Measurements from ENCODE around the gene RNF115.
"Not testable (repeated sequence)": the region's sequence is repeated elsewhere in the genome, so short reads cannot be mapped to it uniquely, and the experiment has no call there.

RNF115 gene

DNA sequence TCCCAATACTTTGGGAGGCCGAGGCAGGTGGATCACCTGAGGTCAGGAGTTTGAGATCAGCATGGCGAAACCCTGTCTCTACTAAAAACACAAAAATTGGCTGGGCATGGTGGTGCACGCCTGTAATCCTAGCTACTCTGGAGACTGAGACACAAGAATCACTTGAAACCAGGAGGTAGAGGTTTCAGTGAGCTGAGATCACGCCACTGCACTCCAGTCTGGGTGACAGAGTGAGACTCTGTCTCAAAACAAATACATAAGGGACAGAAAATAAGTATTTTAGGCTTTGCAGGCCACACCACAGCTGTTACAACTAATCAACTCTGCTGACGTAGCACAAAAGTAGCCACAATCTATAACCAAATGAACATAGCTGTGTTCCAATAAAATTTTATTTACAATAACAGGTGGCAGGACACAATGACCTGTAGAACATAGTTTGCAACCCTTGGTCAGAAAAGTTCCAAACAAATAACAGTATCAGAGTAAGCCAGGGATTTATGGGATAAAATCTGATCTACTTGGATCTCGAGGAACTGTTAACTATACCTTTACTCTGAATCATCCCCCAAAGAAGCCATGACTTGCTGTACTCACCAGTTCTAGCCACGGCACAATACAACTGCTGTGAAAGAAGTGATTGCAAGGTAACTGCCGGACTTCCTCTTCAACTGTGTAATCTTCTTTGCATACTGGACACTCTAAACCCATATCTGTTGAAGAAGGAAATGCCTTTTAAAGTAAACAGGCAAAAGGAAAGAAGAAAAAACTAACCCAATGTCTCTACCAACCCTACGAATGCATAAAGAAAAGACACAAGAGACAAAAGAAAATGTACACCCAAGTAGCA lies 76.3 kb downstream of the RNF115 start:
- no peaks in the 10 kb centered on the region for H3K4me1 ChIP-seq (ENCODE audit: control insufficient read depth, insufficient read depth, low read length, poor library complexity, severe bottlenecking)
- no peak for DNase-seq
- H3K27ac ChIP-seq (ENCODE audit: insufficient read depth, low read length, poor library complexity, severe bottlenecking) = no peak overlapping the region
- H3K36me3 ChIP-seq (ENCODE audit: control insufficient read depth, insufficient read depth, low read length) = peaks cover 59% of the 10 kb centered on the region
- H3K9me3 ChIP-seq (ENCODE audit: control insufficient read depth, low read length) = no peaks in the 10 kb centered on the region
- H3K4me3 ChIP-seq (ENCODE audit: insufficient read depth, low read depth, low read length, poor library complexity, severe bottlenecking) = no peak overlapping the region
- H3K27me3 ChIP-seq (replicated peaks; ENCODE audit: control insufficient read depth, insufficient read depth, low read length, poor library complexity, severe bottlenecking) = no peaks in the 10 kb centered on the region

- DNase-seq = no peak
- no peaks in the 10 kb centered on the region for H3K4me1 ChIP-seq (ENCODE audit: control insufficient read depth, insufficient read depth, low read length, poor library complexity, severe bottlenecking)
Measured at GRCh38 chr1:145740269-145740668, 83.6 kb downstream of the RNF115 start.

GRCh38 chr1:145736191-145736590 lies 87.7 kb downstream of the RNF115 start:
- no peaks in the 10 kb centered on the region for H3K27me3 ChIP-seq (replicated peaks; ENCODE audit: control insufficient read depth, insufficient read depth, low read length, poor library complexity, severe bottlenecking)
- H3K4me1 ChIP-seq (ENCODE audit: control insufficient read depth, insufficient read depth, low read length, poor library complexity, severe bottlenecking) = no peaks in the 10 kb centered on the region
- no peak for DNase-seq
- no peak overlapping the region for H3K27ac ChIP-seq (ENCODE audit: insufficient read depth, low read length, poor library complexity, severe bottlenecking)
- no peak overlapping the region for H3K4me3 ChIP-seq (ENCODE audit: insufficient read depth, low read depth, low read length, poor library complexity, severe bottlenecking)
- no peaks in the 10 kb centered on the region for H3K36me3 ChIP-seq (ENCODE audit: control insufficient read depth, insufficient read depth, low read length)
- no peaks in the 10 kb centered on the region for H3K9me3 ChIP-seq (ENCODE audit: control insufficient read depth, low read length)

More at GRCh38 chr1:145740269-145740668, 83.6 kb downstream of the RNF115 start:
- Histone ChIP-seq H3K27ac (ENCODE audit: insufficient read depth, low read length, poor library complexity, severe bottlenecking) (no peak overlapping the region), H3K9me3 (ENCODE audit: control insufficient read depth, low read length) (no peaks in the 10 kb centered on the region), H3K4me3 (ENCODE audit: insufficient read depth, low read depth, low read length, poor library complexity, severe bottlenecking) (no peak overlapping the region), H3K27me3 (replicated peaks; ENCODE audit: control insufficient read depth, insufficient read depth, low read length, poor library complexity, severe bottlenecking) (no peaks in the 10 kb centered on the region), H3K36me3 (ENCODE audit: control insufficient read depth, insufficient read depth, low read length) (peaks cover 5% of the 10 kb centered on the region)

DNA sequence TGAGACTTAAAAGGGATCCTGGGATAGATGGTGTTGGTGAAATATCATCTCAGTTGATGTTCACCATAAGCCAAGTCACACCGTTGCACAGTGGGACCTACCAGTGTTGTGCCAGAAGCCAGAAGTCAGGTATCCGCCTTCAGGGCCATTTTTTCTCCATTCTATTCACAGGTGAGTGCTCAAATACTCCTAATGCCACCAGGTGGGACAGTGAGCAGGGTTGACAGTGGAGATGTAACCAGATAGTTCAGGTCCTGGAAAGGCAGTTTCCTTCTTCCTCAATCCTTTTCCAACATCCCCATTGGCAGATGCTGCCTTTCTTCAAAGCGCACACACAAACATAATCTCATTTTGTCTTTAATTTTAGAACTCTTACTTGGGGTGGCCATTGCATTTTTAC lies 93.0 kb downstream of the RNF115 start:
- no peak overlapping the region for H3K27ac ChIP-seq (ENCODE audit: insufficient read depth, low read length, poor library complexity, severe bottlenecking)
- no peak for DNase-seq
- H3K9me3 ChIP-seq (ENCODE audit: control insufficient read depth, low read length) = no peaks in the 10 kb centered on the region
- no peaks in the 10 kb centered on the region for H3K36me3 ChIP-seq (ENCODE audit: control insufficient read depth, insufficient read depth, low read length)
- no peaks in the 10 kb centered on the region for H3K27me3 ChIP-seq (replicated peaks; ENCODE audit: control insufficient read depth, insufficient read depth, low read length, poor library complexity, severe bottlenecking)
- H3K4me3 ChIP-seq (ENCODE audit: insufficient read depth, low read depth, low read length, poor library complexity, severe bottlenecking) = no peak overlapping the region
- H3K4me1 ChIP-seq (ENCODE audit: control insufficient read depth, insufficient read depth, low read length, poor library complexity, severe bottlenecking) = no peaks in the 10 kb centered on the region

DNA sequence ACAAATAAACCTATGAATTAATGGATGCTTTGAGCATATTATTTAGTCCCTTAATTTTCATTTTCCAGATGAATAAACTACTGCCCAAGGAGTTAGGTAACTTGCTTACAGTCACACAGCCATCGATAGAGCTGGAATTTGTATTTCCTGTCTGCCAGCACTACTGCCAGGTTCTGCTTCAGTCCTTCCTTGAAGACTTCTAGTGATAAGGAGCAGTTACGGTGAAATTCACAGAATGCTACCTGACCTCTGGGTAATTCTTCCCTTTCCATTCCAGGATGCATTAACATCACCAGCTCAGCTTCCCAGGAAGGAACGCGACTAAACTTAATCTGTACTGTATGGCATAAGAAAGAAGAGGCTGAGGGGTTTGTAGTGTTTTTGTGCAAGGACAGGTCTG lies 93.4 kb downstream of the RNF115 start:
- Histone ChIP-seq H3K4me3 (ENCODE audit: insufficient read depth, low read depth, low read length, poor library complexity, severe bottlenecking) (no peak overlapping the region), H3K36me3 (ENCODE audit: control insufficient read depth, insufficient read depth, low read length) (no peaks in the 10 kb centered on the region), H3K9me3 (ENCODE audit: control insufficient read depth, low read length) (no peaks in the 10 kb centered on the region), H3K4me1 (ENCODE audit: control insufficient read depth, insufficient read depth, low read length, poor library complexity, severe bottlenecking) (no peaks in the 10 kb centered on the region), H3K27me3 (replicated peaks; ENCODE audit: control insufficient read depth, insufficient read depth, low read length, poor library complexity, severe bottlenecking) (no peaks in the 10 kb centered on the region), H3K27ac (ENCODE audit: insufficient read depth, low read length, poor library complexity, severe bottlenecking) (no peak overlapping the region)
- no peak for DNase-seq

DNA sequence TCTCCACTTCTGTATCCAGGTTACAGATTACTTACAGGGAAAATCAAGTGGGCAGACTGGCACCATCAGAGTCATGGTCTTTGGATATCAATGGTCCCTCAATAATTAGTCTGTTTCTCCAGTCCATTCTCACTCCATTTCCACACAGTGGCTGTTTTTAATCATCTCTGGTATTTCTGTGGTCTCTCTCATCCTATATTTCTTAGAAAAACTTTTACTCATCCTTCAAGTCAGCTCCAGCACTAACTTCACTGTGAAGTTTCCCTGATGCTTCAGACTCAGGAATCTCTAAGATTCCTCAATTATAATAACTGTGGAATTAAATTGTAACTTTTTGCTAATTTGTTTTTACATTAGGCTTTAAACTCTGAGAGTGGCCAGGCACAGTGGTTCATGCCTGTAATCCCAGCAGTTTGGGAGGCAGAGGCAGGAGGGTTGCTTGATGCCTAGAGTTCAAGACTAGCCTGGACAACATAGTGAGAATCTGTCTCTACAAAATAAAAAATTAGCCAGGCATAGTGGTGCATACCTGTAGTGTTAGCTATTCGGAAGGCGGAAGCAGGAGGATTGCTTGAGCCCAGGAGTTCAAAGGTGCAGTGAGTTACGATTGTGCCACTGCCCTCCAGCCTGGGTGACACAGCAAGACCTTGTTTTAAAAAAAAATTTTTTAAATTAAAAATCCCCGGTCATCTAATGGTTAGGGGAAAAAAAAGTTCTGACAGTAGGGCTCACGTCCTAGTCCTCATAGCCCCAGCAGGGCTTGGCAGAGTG lies 94.0 kb downstream of the RNF115 start:
- Histone ChIP-seq H3K9me3 (ENCODE audit: control insufficient read depth, low read length) (no peaks in the 10 kb centered on the region), H3K4me1 (ENCODE audit: control insufficient read depth, insufficient read depth, low read length, poor library complexity, severe bottlenecking) (no peaks in the 10 kb centered on the region), H3K27me3 (replicated peaks; ENCODE audit: control insufficient read depth, insufficient read depth, low read length, poor library complexity, severe bottlenecking) (no peaks in the 10 kb centered on the region), H3K4me3 (ENCODE audit: insufficient read depth, low read depth, low read length, poor library complexity, severe bottlenecking) (no peak overlapping the region), H3K36me3 (ENCODE audit: control insufficient read depth, insufficient read depth, low read length) (no peaks in the 10 kb centered on the region), H3K27ac (ENCODE audit: insufficient read depth, low read length, poor library complexity, severe bottlenecking) (no peak overlapping the region)
- no peak for DNase-seq

DNA sequence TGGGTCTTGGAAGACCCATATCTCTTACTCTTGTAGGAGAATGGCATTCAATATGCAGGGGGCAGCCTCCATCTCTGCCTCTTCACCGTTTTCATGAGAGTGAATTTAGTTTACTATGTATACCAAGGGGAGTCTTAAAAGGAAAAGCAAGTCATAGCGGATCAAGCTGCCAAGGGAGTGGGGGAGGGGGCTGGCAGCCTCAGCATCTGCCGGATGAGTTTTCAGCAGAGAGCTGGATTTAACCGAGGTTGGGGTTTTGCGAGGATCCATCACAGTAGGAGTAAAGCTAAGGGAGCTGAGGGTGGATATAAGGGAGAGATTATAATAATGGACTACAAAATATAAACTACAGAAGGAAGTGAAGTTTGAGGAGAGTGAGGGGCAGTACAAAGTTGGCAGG lies 94.7 kb downstream of the RNF115 start:
- H3K9me3 ChIP-seq (ENCODE audit: control insufficient read depth, low read length) = no peaks in the 10 kb centered on the region
- H3K27ac ChIP-seq (ENCODE audit: insufficient read depth, low read length, poor library complexity, severe bottlenecking) = no peak overlapping the region
- H3K4me1 ChIP-seq (ENCODE audit: control insufficient read depth, insufficient read depth, low read length, poor library complexity, severe bottlenecking) = no peaks in the 10 kb centered on the region
- no peak overlapping the region for H3K4me3 ChIP-seq (ENCODE audit: insufficient read depth, low read depth, low read length, poor library complexity, severe bottlenecking)
- no peaks in the 10 kb centered on the region for H3K27me3 ChIP-seq (replicated peaks; ENCODE audit: control insufficient read depth, insufficient read depth, low read length, poor library complexity, severe bottlenecking)
- no peak for DNase-seq
- no peaks in the 10 kb centered on the region for H3K36me3 ChIP-seq (ENCODE audit: control insufficient read depth, insufficient read depth, low read length)

- not testable (repeated sequence) for H3K27me3 ChIP-seq (replicated peaks; ENCODE audit: control insufficient read depth, insufficient read depth, low read length, poor library complexity, severe bottlenecking); H3K36me3 ChIP-seq (ENCODE audit: control insufficient read depth, insufficient read depth, low read length); H3K27ac ChIP-seq (ENCODE audit: insufficient read depth, low read length, poor library complexity, severe bottlenecking); H3K4me3 ChIP-seq (ENCODE audit: insufficient read depth, low read depth, low read length, poor library complexity, severe bottlenecking); DNase-seq; H3K9me3 ChIP-seq (ENCODE audit: control insufficient read depth, low read length); H3K4me1 ChIP-seq (ENCODE audit: control insufficient read depth, insufficient read depth, low read length, poor library complexity, severe bottlenecking)
Measured at GRCh38 chr1:145726193-145726592, 97.7 kb downstream of the RNF115 start.

GRCh38 chr1:145720878-145721671 lies 102.8 kb downstream of the RNF115 start:
- H3K36me3 ChIP-seq (ENCODE audit: control insufficient read depth, insufficient read depth, low read length) = no peaks in the 10 kb centered on the region
- no peaks in the 10 kb centered on the region for H3K9me3 ChIP-seq (ENCODE audit: control insufficient read depth, low read length)
- H3K4me1 ChIP-seq (ENCODE audit: control insufficient read depth, insufficient read depth, low read length, poor library complexity, severe bottlenecking) = peaks cover 8% of the 10 kb centered on the region
- peak; percentile 30 to 54 (median 47) for DNase-seq
- H3K4me3 ChIP-seq (ENCODE audit: insufficient read depth, low read depth, low read length, poor library complexity, severe bottlenecking) = peak overlapping the region; percentile 39
- H3K27ac ChIP-seq (ENCODE audit: insufficient read depth, low read length, poor library complexity, severe bottlenecking) = no peak overlapping the region
- H3K27me3 ChIP-seq (replicated peaks; ENCODE audit: control insufficient read depth, insufficient read depth, low read length, poor library complexity, severe bottlenecking) = no peaks in the 10 kb centered on the region
